MM.1S (cell line): ENCODE measurements around the gene IQGAP2.

Source experiments
- CTCF ChIP-seq: fragments of 300-600 bp; sonication (generic); IDR thresholded peaks from 2 replicates; pipeline ENCODE4 v1.5.1; 2016; ENCODE audit warnings: antibody characterized with exemption, low read length, mixed read lengths
- EZH2 ChIP-seq: fragments of 300-600 bp; sonication (generic); optimal IDR thresholded peaks from 2 replicates; pipeline ENCODE3; 2017; ENCODE audit warnings: low read depth, mild to moderate bottlenecking, antibody characterized with exemption, low read length, mixed read lengths

GRCh38 chr5:76555717-76556116 lies 152.6 kb downstream of the IQGAP2 start:
- TF ChIP-seq CTCF (no peak), EZH2 (no peak)
